ENCODE data around the gene ATP5F1E. TPM values are rescaled to one million over a fixed set of nuclear protein-coding genes. Genes with fewer than 3 reads are reported as not detected.

ATP5F1E gene
- total and polyA plus RNA-seq, 4 donors = 11.7 to 148 (median 27.7) TPM

GRCh38 chr20:59064214-59064722 is 32.1 kb upstream of the ATP5F1E start:
- TF ChIP-seq ATF3 (IDR thresholded peaks at IDR 0.05) (no peak), RXRA (IDR thresholded peaks at IDR 0.05) (no peak), MAX (IDR thresholded peaks at IDR 0.05) (no peak), TAF1 (conservative IDR thresholded peaks at IDR 0.05) (no peak), EGR1 (IDR thresholded peaks at IDR 0.05; ENCODE audit: low read depth in 2 of 2) (no peak), GABPA (IDR thresholded peaks at IDR 0.05 in 1 of 2, conservative IDR thresholded peaks at IDR 0.05 in 1 of 2) (no peak), NR2F2 (IDR thresholded peaks at IDR 0.05) (no peak), FOXA2 (IDR thresholded peaks at IDR 0.05) (no peak), JUND (IDR thresholded peaks at IDR 0.05) (no peak), REST (IDR thresholded peaks at IDR 0.05) (no peak), HNF4A (conservative IDR thresholded peaks at IDR 0.05) (no peak), FOXA1 (IDR thresholded peaks at IDR 0.05) (no peak), SP1 (IDR thresholded peaks at IDR 0.05) (no peak), ZBTB33 (IDR thresholded peaks at IDR 0.05) (no peak), RAD21 (IDR thresholded peaks at IDR 0.05) (no peak), HNF4G (IDR thresholded peaks at IDR 0.05) (no peak), YY1 (IDR thresholded peaks at IDR 0.05) (no peak), CTCF (IDR thresholded peaks at IDR 0.05; ENCODE audit: low read depth, low read length, missing input control) (no peak)
- DNase-seq (ENCODE audit: low spot score) = no peak
- WGBS = 49% methylated on average over 4 of the region's 4 CpGs

More at GRCh38 chr20:59064214-59064722, 32.1 kb upstream of the ATP5F1E start:
- no peaks in the 10 kb centered on the region for H3K4me1 ChIP-seq (ENCODE audit: control insufficient read depth in 4 of 4, insufficient read depth in 4 of 4, low read length in 3 of 4)
- no peak overlapping the region for H3K4me3 ChIP-seq (ENCODE audit: low read depth in 1 of 3, low read length in 3 of 3)
- peaks cover 0 to 5% (median 0%) of the 10 kb centered on the region in 4 donors for H3K27me3 ChIP-seq (ENCODE audit: control insufficient read depth in 4 of 4, insufficient read depth in 4 of 4, low read length in 3 of 4)
- H3K9ac ChIP-seq (ENCODE audit: low read depth in 1 of 2, low read length in 2 of 2) = no peak overlapping the region
- H3K36me3 ChIP-seq (ENCODE audit: control insufficient read depth in 4 of 4, insufficient read depth in 3 of 4, low read depth in 1 of 4, low read length in 3 of 4) = no peaks in the 10 kb centered on the region
- no peaks in the 10 kb centered on the region for H3K9me3 ChIP-seq (ENCODE audit: control insufficient read depth in 4 of 4, low read length in 3 of 4)
- H3K27ac ChIP-seq (ENCODE audit: low read depth in 1 of 2, low read length in 2 of 2) = no peak overlapping the region

Measured in liver (tissue), 9 donors.